Fibroblast of the aortic adventitia (primary cell): ENCODE data around the gene OPN1MW3. TPM values are rescaled to one million over a fixed set of nuclear protein-coding genes. Genes with fewer than 3 reads are reported as not detected.
A peak's percentile ranks its signal among the peaks of the same experiment; 100 is the strongest.

Experiments
- DNase-seq: peaks from one replicate; pipeline ENCODE4 v3.0.0-alpha.2; 2010; ENCODE audit warnings: low read depth
- H3K4me3 ChIP-seq: 2 replicates; pipeline ENCODE4 v1.5.1; 2011; ENCODE audit warnings: low read depth, mild to moderate bottlenecking, control low read depth, low read length, moderate library complexity
- total RNA-seq: library from RNA; depleted of rRNA; stranded (reverse); fragments of >200 nt; gene quantifications from 2 replicates; pipeline ENCODE4 v1.2.3, GENCODE V29; 2012; ENCODE audit warnings: low replicate concordance
- TF ChIP-seq, protein P1 (sequence below): IDR thresholded peaks from 2 replicates; pipeline ENCODE4 v1.5.1; 2011; ENCODE audit warnings: mild to moderate bottlenecking, low read length, control low read depth, inconsistent platforms; ENCODE audit not compliant: insufficient read depth

OPN1MW3 gene
- total RNA-seq, 1 donor: not detected

DNA sequence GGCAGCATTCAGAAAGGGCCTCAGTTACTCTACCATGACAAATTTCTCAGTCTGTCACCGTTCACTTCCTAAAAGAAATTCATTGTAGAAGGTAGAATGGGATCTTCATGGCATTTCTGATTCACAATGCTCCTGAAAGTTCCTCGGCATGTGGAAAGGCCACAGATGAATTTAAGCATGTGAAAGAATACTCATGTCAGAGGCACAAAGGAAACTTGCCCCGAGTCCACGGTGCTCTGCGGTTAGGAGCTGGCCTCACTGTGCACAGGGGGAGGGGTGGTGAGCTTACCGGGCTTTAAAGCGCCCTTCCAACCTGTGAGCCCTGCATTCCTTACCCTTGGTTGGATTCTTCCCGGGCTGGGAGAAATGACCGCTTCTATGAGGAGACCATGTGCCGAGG is 47.5 kb downstream of the OPN1MW3 start:
- no peak overlapping the region for H3K4me3 ChIP-seq
- DNase-seq: no peak
- TF ChIP-seq, protein P1, sequence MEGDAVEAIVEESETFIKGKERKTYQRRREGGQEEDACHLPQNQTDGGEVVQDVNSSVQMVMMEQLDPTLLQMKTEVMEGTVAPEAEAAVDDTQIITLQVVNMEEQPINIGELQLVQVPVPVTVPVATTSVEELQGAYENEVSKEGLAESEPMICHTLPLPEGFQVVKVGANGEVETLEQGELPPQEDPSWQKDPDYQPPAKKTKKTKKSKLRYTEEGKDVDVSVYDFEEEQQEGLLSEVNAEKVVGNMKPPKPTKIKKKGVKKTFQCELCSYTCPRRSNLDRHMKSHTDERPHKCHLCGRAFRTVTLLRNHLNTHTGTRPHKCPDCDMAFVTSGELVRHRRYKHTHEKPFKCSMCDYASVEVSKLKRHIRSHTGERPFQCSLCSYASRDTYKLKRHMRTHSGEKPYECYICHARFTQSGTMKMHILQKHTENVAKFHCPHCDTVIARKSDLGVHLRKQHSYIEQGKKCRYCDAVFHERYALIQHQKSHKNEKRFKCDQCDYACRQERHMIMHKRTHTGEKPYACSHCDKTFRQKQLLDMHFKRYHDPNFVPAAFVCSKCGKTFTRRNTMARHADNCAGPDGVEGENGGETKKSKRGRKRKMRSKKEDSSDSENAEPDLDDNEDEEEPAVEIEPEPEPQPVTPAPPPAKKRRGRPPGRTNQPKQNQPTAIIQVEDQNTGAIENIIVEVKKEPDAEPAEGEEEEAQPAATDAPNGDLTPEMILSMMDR: no peak

DNA sequence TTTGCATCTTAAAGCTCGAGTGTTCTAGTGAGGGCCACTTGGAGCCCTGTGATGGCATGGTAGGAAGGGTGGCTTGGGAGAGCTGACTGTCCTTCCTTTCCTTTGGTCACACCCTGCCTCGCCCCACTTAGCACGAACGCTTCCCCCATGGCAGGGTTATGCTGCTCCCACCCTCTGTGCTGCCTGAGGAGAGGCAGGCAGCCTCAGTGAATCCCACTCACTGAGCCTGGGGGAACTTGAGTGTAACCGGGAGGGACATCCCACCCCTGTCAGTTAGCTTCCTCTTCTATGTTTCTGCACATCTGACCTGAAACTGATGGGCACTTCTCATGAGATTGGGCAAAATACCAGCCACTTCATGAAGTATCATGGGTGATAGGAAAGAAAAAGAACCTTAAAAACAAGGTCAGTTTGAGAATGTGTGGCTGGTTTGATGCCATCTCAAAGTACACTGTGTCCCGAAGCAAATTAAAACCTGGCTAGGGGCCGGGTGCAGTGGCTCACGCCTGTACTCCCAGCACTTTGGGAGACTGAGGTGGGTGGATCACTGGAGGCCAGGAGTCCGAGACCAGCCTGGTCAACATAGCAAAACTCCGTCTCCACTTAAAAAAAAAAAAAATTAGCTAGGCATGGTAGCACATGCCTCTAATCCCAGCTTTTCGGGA is 48.3 kb downstream of the OPN1MW3 start:
- TF ChIP-seq, protein P1: no peak
- no peak overlapping the region for H3K4me3 ChIP-seq
- no peak for DNase-seq

DNA sequence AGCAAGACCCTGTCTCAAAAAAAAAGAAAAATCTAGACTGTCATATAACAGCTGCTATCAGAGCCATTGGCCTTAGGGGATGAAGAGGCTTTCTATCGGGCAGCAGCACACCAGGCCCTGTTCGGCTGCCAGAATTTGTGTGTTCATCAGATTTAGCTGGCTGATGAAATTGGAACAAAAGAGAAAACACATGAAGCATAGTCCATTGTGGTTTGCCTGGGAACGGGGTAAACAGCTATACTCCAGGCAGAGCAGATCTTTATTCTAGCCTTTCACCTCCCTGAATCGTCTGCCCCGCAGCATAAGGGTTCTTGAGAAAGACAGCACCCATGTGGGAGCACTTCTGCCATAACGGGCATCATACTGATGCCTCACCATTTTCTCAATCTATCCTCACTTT is 49.8 kb downstream of the OPN1MW3 start:
- peak; percentile 39 for DNase-seq
- H3K4me3 ChIP-seq: no peak overlapping the region
- TF ChIP-seq, protein P1: no peak

DNA sequence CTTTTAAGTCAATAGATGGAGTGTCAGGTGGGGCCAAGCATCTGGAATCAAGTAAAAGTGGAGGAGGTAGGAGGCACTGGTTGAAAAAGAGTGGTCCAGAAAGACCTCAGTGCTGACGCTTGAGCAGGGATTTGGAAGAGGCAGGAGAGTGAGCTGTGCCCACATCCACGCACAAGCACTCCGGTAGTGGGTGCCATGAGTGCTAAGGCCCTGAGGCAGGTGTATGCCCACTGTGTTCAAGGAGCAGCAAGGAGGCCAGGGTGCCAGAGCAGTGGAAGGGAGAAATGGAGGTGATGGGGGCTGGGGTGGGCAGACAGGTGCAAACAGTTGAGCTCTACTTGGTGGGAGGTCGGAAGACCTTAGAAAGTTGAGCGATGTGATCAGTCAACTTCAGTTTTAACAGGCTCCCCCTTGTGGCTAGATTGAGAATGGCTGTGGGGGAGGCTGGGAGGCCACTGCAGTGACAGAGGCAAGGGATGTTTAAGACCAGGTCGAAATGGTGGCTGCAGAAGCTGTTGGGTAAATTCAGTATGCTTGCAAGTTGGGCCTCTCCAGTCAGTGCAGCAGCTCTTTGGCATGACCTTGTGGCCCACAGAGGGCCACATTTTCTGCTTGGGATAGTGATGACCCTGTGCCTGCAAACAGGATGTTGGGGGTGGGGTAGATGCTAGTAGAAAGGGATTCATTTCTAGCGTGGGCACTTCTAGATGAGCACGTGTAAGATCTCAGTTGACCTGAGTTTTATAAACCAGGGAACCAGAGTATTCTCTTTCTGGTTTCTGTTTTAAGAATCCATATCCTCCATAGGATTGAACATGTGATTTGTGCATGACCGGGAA is 50.9 kb downstream of the OPN1MW3 start:
- DNase-seq: peak; percentile 46
- TF ChIP-seq, protein P1: peak; percentile 72
- no peak overlapping the region for H3K4me3 ChIP-seq

DNA sequence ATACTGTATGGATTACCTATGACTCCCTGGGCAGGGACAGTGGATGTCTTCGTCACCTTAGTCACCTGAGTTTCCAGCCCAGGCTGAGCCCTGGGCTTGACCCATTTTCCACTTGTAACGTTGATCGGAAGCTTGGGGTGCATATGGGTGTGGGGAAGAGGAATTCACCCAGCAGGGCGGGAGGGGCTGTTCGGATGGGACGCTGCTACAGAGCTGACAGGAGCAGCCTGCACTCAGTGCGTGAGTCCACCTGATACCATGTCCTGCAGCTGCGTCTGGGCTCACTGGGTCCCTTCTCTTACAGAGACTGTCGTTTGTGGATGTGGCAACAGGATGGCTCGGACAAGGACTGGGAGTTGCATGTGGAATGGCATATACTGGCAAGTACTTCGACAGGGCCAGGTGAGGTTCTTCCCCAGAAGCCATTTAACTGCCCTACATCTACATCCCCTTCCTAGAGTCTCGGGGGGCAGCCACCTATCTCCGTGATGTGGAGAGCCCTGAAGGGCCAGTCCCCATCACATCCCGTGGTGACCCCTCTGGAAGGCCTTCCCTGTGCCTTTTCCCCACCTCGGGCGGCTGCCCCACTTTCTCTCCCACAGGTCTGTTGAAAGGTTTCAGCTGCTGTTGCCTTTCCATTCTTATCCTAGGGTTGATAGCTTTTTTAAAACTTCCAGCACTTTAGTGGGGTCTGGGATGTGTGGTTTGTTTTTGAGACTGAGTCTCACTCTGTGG is 51.8 kb downstream of the OPN1MW3 start:
- TF ChIP-seq, protein P1: no peak
- no peak overlapping the region for H3K4me3 ChIP-seq
- DNase-seq: no peak

DNA sequence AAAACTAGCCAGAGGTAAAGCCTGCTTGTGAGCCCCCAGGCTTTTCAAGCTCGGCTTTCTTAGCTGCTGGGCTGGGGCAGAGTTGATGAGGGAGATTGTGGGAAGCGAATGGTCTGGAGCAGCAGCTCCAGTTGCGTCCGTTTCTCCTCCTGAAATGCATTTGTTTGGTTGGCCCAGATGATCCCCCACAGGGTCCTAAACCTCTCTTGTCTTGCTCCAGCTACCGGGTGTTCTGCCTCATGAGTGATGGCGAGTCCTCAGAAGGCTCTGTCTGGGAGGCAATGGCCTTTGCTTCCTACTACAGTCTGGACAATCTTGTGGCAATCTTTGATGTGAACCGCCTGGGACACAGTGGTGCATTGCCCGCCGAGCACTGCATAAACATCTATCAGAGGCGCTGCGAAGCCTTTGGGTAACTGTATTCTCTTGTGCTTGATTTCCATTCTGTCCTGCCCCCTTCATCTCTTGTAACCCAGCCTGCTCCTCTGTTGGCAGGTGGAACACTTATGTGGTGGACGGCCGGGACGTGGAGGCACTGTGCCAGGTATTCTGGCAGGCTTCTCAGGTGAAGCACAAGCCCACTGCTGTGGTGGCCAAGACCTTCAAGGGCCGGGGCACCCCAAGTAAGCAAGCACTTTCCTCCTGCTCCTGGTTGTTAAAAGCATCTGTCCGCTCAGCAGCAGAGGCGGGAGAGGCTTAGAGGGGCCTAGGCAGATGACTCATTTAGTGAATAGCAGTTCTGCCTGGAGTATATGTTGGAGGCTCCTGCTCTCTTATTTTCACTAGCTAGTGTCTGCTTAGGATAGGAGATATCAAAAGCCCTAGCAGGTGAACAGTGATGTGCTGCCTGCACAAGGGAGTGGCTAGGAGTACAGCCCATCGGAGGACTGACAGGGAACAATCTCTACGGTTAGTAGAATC is 53.5 kb downstream of the OPN1MW3 start:
- no peak for DNase-seq
- no peak overlapping the region for H3K4me3 ChIP-seq
- TF ChIP-seq, protein P1: no peak
